Ovary (tissue), 3 donors: ENCODE measurements around the gene REST.

Source experiments
- CTCF ChIP-seq, 3 donors: fragments of 450-650 bp in 2 of 3; fragments of 200-600 bp in 1 of 3; IDR thresholded peaks; one replicate each; pipeline versions ENCODE4 v1.5.1 to v1.8.0; 2016 to 2022; ENCODE audit warnings: antibody characterized with exemption in 3 of 3, mild to moderate bottlenecking in 1 of 3
- POLR2A ChIP-seq: fragments of 450-650 bp; IDR thresholded peaks from one replicate; pipeline ENCODE4 v1.6.1; 2017; ENCODE audit warnings: antibody characterized with exemption, mild to moderate bottlenecking, moderate library complexity
- donor health status: DM: no; HTN: no; CAD: no.

GRCh38 chr4:56870946-56871345 is 36.8 kb upstream of the REST start:
- no peak for TF ChIP-seq POLR2A
- no peak for TF ChIP-seq CTCF (IDR thresholded peaks at IDR 0.05)
